HFFc6 (cell line): Measurements from ENCODE around the gene TRIM51. TPM values are rescaled to one million over a fixed set of nuclear protein-coding genes. Genes with fewer than 3 reads are reported as not detected.
"Not testable (repeated sequence)": the region's sequence is repeated elsewhere in the genome, so short reads cannot be mapped to it uniquely, and the experiment has no call there.

Experiments used
- DNase-seq: peaks from one replicate; pipeline ENCODE4 v3.0.0-alpha.2; 2018
- H3K27ac Mint-ChIP-seq: 2 replicates; pipeline ENCODE4 v1.8.0; 2020; ENCODE audit warnings: mild to moderate bottlenecking, mixed read lengths
- H3K27me3 Mint-ChIP-seq: 2 replicates; pipeline ENCODE4 v1.8.0; 2021; ENCODE audit warnings: mild to moderate bottlenecking, moderate library complexity, mixed read lengths; ENCODE audit not compliant: insufficient read depth
- H3K36me3 Mint-ChIP-seq: 2 replicates; pipeline ENCODE4 v1.8.0; 2021; ENCODE audit warnings: low read depth, mixed read lengths
- H3K4me1 Mint-ChIP-seq: 2 replicates; pipeline ENCODE4 v1.8.0; 2020; ENCODE audit warnings: low read depth, mixed read lengths
- H3K4me3 Mint-ChIP-seq: 2 replicates; pipeline ENCODE4 v1.8.0; 2020; ENCODE audit warnings: mild to moderate bottlenecking, moderate library complexity, mixed read lengths
- H3K9me3 Mint-ChIP-seq: 2 replicates; pipeline ENCODE4 v1.8.0; 2020; ENCODE audit warnings: mild to moderate bottlenecking, mixed read lengths
- CTCF ChIP-seq: fragments of 200-600 bp; sonication (generic); IDR thresholded peaks from 2 replicates; pipeline ENCODE4 v1.5.0; 2021; ENCODE audit warnings: antibody characterized with exemption, mild to moderate bottlenecking
- long read RNA-seq: library from polyadenylated mRNA; unstranded; transcript quantifications from one replicate; pipeline ENCODE4 v2.0.0, GENCODE V29; 2019
- total RNA-seq, 6 experiments: library from RNA; stranded (reverse); fragmentation: NEBNext Ultra II Directional; extraction: Animal tissue kit (Norgen Biotek cat#: 25700); gene quantifications; 2 replicates in 1 of 6; 3 replicates in 5 of 6; pipeline ENCODE4 v1.2.3, GENCODE V29; 2021

The TRIM51 gene
- not detected for total RNA-seq
- long read RNA-seq = 0 reads

- not testable (repeated sequence) for H3K36me3 Mint-ChIP-seq, H3K27ac Mint-ChIP-seq, H3K4me3 Mint-ChIP-seq, H3K4me1 Mint-ChIP-seq, DNase-seq, H3K27me3 Mint-ChIP-seq
- peaks cover 24% of the 10 kb centered on the region for H3K9me3 Mint-ChIP-seq
Observed at GRCh38 chr11:55882997-55883396, at the start of gene TRIM51. Gene TRIM51 (plus strand): TSS chr11:55883297. CDS start chr11:55885429, 2,132 bp downstream.

GRCh38 chr11:55838452-55838851 is 44.6 kb upstream of the TRIM51 start, which contains the start of gene OR5D16:
Gene OR5D16 (plus strand): TSS chr11:55838752. CDS start chr11:55838752, 0 bp downstream.
- no peak within 1 kb of the TSS for H3K4me3 Mint-ChIP-seq
- H3K27ac Mint-ChIP-seq = no peak within 1 kb of the TSS
- H3K4me1 Mint-ChIP-seq = no peaks in the 10 kb centered on the region
- no peak for TF ChIP-seq CTCF
- no peak for DNase-seq
- H3K9me3 Mint-ChIP-seq = peaks cover 12% of the 10 kb centered on the region
- no peaks in the 10 kb centered on the region for H3K27me3 Mint-ChIP-seq
- H3K36me3 Mint-ChIP-seq = peaks cover 4% of the 10 kb centered on the region; the same call in 1 of the 2 replicates

- DNase-seq = no peak
- no peak overlapping the region for H3K27ac Mint-ChIP-seq
- TF ChIP-seq CTCF = no peak
- H3K4me1 Mint-ChIP-seq = no peaks in the 10 kb centered on the region
- no peak overlapping the region for H3K4me3 Mint-ChIP-seq
- H3K36me3 Mint-ChIP-seq = no peaks in the 10 kb centered on the region
- no peaks in the 10 kb centered on the region for H3K27me3 Mint-ChIP-seq
- peaks cover 41% of the 10 kb centered on the region for H3K9me3 Mint-ChIP-seq
Observed at GRCh38 chr11:55847453-55847852, 35.6 kb upstream of the TRIM51 start.

- no peak for TF ChIP-seq CTCF
- H3K27me3 Mint-ChIP-seq = no peaks in the 10 kb centered on the region
- H3K9me3 Mint-ChIP-seq = peaks cover 41% of the 10 kb centered on the region
- no peak overlapping the region for H3K4me3 Mint-ChIP-seq
- no peaks in the 10 kb centered on the region for H3K36me3 Mint-ChIP-seq
- no peaks in the 10 kb centered on the region for H3K4me1 Mint-ChIP-seq
- H3K27ac Mint-ChIP-seq = no peak overlapping the region
- DNase-seq = no peak
Observed at GRCh38 chr11:55849037-55849436, 34.1 kb upstream of the TRIM51 start.

- H3K4me3 Mint-ChIP-seq = no peak overlapping the region
- no peak for DNase-seq
- TF ChIP-seq CTCF = no peak
- no peak overlapping the region for H3K27ac Mint-ChIP-seq
- H3K9me3 Mint-ChIP-seq = peaks cover 19% of the 10 kb centered on the region; the same call in 1 of the 2 replicates
- H3K4me1 Mint-ChIP-seq = no peaks in the 10 kb centered on the region
- H3K36me3 Mint-ChIP-seq = no peaks in the 10 kb centered on the region
- H3K27me3 Mint-ChIP-seq = no peaks in the 10 kb centered on the region
Observed at GRCh38 chr11:55852141-55852540, 31.0 kb upstream of the TRIM51 start.

- no peaks in the 10 kb centered on the region for H3K4me1 Mint-ChIP-seq
- peaks cover 10% of the 10 kb centered on the region; the same call in 1 of the 2 replicates for H3K9me3 Mint-ChIP-seq
- H3K36me3 Mint-ChIP-seq = no peaks in the 10 kb centered on the region
- no peak overlapping the region for H3K4me3 Mint-ChIP-seq
- no peaks in the 10 kb centered on the region for H3K27me3 Mint-ChIP-seq
- TF ChIP-seq CTCF = no peak
- H3K27ac Mint-ChIP-seq = no peak overlapping the region
- no peak for DNase-seq
Observed at GRCh38 chr11:55854704-55855103, 28.4 kb upstream of the TRIM51 start.

- not testable (repeated sequence) for H3K36me3 Mint-ChIP-seq, H3K27me3 Mint-ChIP-seq, H3K27ac Mint-ChIP-seq, H3K4me3 Mint-ChIP-seq, DNase-seq, H3K4me1 Mint-ChIP-seq
- H3K9me3 Mint-ChIP-seq = peaks cover 37% of the 10 kb centered on the region
Observed at GRCh38 chr11:55867354-55867753, 15.7 kb upstream of the TRIM51 start.

- not testable (repeated sequence) for H3K27me3 Mint-ChIP-seq, H3K4me1 Mint-ChIP-seq, H3K27ac Mint-ChIP-seq, DNase-seq, H3K36me3 Mint-ChIP-seq, H3K4me3 Mint-ChIP-seq
- peaks cover 23% of the 10 kb centered on the region for H3K9me3 Mint-ChIP-seq
Observed at GRCh38 chr11:55872731-55873130, 10.4 kb upstream of the TRIM51 start.

GRCh38 chr11:55873146-55873545 is 10.0 kb upstream of the TRIM51 start:
- DNase-seq, H3K4me1 Mint-ChIP-seq, H3K27ac Mint-ChIP-seq, H3K4me3 Mint-ChIP-seq, H3K27me3 Mint-ChIP-seq, H3K36me3 Mint-ChIP-seq: not testable (repeated sequence)
- peaks cover 19% of the 10 kb centered on the region for H3K9me3 Mint-ChIP-seq
